DND-41 (cell line): Measurements from ENCODE around the gene PADI3.
"Not testable (repeated sequence)": the region's sequence is repeated elsewhere in the genome, so short reads cannot be mapped to it uniquely, and the experiment has no call there.

Experiments used
- ATAC-seq: fragments of 200-7000 bp; cut with Tn5 transposase; 3 replicates; pipeline ENCODE4 v1.9.1; 2021; ENCODE audit warnings: low read depth; ENCODE audit not compliant: insufficient read depth
- DNase-seq: peaks from one replicate; pipeline ENCODE4 v3.0.0-alpha.2; 2020
- H2AFZ ChIP-seq: 2 replicates; pipeline ENCODE4 v1.6.0; 2012; ENCODE audit warnings: low read depth, low read length
- H3K27ac ChIP-seq: 2 replicates; pipeline ENCODE4 v1.5.1; 2012; ENCODE audit warnings: low read length, inconsistent platforms
- H3K27me3 ChIP-seq: fragments of 200-600 bp; sonication (generic); 2 replicates; pipeline ENCODE4 v1.6.0; 2012; ENCODE audit warnings: low read length, mild to moderate bottlenecking, inconsistent platforms; ENCODE audit not compliant: insufficient read depth, poor library complexity
- H3K36me3 ChIP-seq: 2 replicates; pipeline ENCODE4 v1.5.1; 2012; ENCODE audit warnings: low read length, inconsistent platforms; ENCODE audit not compliant: insufficient read depth
- H3K4me1 ChIP-seq: 2 replicates; pipeline ENCODE4 v1.5.1; 2012; ENCODE audit warnings: mild to moderate bottlenecking, low read length; ENCODE audit not compliant: insufficient read depth
- H3K4me2 ChIP-seq: 2 replicates; pipeline ENCODE4 v1.6.0; 2012; ENCODE audit warnings: mild to moderate bottlenecking, moderate library complexity, low read length, inconsistent platforms; ENCODE audit not compliant: insufficient read depth
- H3K4me3 ChIP-seq, 2 experiments: fragments of 200-600 bp in 1 of 2; shearing (Covaris generic) in 1 of 2; 2 replicates each; pipeline ENCODE4 v1.5.1; 2012 to 2016; ENCODE audit warnings: inconsistent platforms in 2 of 2, low read length in 2 of 2, mild to moderate bottlenecking in 2 of 2, low read depth in 1 of 2, moderate library complexity in 1 of 2
- H3K79me2 ChIP-seq: 2 replicates; pipeline ENCODE4 v1.6.0; 2012; ENCODE audit warnings: low read length, inconsistent platforms; ENCODE audit not compliant: insufficient read depth
- H3K9ac ChIP-seq: 2 replicates; pipeline ENCODE4 v1.6.0; 2012; ENCODE audit warnings: low read depth, mild to moderate bottlenecking, inconsistent platforms, low read length, moderate library complexity
- H3K9me3 ChIP-seq: 2 replicates; pipeline ENCODE4 v1.5.1; 2012; ENCODE audit warnings: low read length, moderate library complexity, mild to moderate bottlenecking, inconsistent platforms; ENCODE audit not compliant: insufficient read depth, severe bottlenecking
- H4K20me1 ChIP-seq: 2 replicates; pipeline ENCODE4 v1.6.0; 2012; ENCODE audit warnings: low read length; ENCODE audit not compliant: insufficient read depth
- EZH2 ChIP-seq: IDR thresholded peaks from 3 replicates; pipeline ENCODE4 v1.6.1; 2012; ENCODE audit warnings: borderline replicate concordance, low read depth, mild to moderate bottlenecking, moderate library complexity, low read length, inconsistent platforms; ENCODE audit not compliant: severe bottlenecking
- TF ChIP-seq, protein P1 (sequence below): IDR thresholded peaks from 2 replicates; pipeline ENCODE4 v1.5.1; 2012; ENCODE audit warnings: borderline replicate concordance, low read length, moderate library complexity, mild to moderate bottlenecking; ENCODE audit not compliant: poor library complexity, severe bottlenecking; ENCODE audit errors: extremely low read depth

Gene PADI3

DNA sequence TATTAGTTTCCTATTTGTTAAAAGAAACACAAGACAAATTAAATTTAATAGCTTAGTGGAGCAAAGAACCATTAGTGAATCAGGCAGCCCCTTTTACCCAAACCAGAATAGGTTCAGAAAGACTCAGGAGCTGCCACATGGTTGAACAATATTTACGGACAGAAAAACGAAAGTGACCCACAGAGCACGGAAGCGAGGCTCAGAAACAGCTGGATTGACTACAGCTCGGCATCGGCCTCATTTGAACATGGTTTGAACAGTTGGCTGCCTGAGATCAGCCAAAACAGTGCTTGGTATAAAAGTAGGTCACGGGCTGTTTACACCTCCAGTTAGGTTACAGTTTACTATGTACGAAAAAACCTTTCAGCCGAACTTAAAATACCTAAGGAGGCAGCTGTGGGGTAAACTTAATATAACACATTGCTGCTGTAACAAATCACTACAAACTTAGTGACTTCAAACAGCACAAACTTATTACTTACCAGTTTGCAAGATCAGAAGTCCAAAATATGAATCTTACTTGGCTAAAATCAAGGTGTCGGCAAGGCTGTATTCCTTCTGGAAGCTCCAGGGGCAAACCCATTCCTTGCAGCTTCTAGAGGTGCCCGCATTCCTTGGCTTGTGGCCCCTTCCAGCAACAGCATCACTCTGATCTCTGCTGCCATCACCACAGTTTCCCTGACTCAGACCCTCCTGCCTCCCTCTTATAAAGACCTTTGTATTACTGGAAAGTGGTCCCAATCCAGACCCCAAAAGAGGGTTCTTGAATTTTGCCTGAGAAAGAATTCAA, 70.9 kb downstream of the PADI3 start:
- DNase-seq = no peak
- H3K36me3 ChIP-seq = no peaks in the 10 kb centered on the region
- no peaks in the 10 kb centered on the region for H4K20me1 ChIP-seq
- no peak for ATAC-seq
- H3K27ac ChIP-seq = no peak overlapping the region
- no peaks in the 10 kb centered on the region for H3K4me1 ChIP-seq
- no peak overlapping the region for H3K9ac ChIP-seq
- H3K27me3 ChIP-seq = no peaks in the 10 kb centered on the region
- no peak overlapping the region for H3K4me2 ChIP-seq
- TF ChIP-seq, protein P1, sequence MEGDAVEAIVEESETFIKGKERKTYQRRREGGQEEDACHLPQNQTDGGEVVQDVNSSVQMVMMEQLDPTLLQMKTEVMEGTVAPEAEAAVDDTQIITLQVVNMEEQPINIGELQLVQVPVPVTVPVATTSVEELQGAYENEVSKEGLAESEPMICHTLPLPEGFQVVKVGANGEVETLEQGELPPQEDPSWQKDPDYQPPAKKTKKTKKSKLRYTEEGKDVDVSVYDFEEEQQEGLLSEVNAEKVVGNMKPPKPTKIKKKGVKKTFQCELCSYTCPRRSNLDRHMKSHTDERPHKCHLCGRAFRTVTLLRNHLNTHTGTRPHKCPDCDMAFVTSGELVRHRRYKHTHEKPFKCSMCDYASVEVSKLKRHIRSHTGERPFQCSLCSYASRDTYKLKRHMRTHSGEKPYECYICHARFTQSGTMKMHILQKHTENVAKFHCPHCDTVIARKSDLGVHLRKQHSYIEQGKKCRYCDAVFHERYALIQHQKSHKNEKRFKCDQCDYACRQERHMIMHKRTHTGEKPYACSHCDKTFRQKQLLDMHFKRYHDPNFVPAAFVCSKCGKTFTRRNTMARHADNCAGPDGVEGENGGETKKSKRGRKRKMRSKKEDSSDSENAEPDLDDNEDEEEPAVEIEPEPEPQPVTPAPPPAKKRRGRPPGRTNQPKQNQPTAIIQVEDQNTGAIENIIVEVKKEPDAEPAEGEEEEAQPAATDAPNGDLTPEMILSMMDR = no peak
- TF ChIP-seq EZH2 = no peak
- no peaks in the 10 kb centered on the region for H3K79me2 ChIP-seq
- no peak overlapping the region for H2AFZ ChIP-seq
- no peaks in the 10 kb centered on the region for H3K9me3 ChIP-seq
- H3K4me3 ChIP-seq = no peak overlapping the region

DNA sequence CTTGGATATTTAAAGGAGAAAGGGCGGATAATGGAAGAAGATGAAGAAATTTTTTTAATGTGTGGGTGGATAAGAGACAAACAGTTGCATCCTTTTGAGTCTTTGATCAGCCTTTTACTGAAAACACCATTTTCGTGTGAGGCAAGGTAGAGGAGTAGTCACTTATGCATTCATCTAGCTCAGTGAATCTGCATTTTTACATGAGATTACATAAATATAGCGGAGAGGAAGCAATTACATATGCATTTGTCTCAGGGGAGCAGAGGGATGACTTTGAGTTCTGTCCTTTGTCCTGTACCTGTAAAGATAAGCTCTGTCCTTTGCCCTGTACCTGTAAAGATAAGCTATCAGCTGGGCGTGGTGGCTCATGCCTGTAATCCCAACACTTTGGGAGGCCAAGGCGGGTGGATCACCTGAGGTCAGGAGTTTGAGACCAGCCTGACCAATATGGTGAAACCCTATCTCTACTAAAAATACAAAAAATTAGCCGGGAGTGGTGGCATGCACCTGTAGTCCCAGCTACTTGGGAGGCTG, 73.0 kb downstream of the PADI3 start:
- ATAC-seq, H3K9ac ChIP-seq, H3K4me1 ChIP-seq, H3K36me3 ChIP-seq, DNase-seq, H3K9me3 ChIP-seq, H3K79me2 ChIP-seq, H3K27me3 ChIP-seq, H3K4me3 ChIP-seq, H2AFZ ChIP-seq, H3K4me2 ChIP-seq, H4K20me1 ChIP-seq, H3K27ac ChIP-seq: not testable (repeated sequence)

DNA sequence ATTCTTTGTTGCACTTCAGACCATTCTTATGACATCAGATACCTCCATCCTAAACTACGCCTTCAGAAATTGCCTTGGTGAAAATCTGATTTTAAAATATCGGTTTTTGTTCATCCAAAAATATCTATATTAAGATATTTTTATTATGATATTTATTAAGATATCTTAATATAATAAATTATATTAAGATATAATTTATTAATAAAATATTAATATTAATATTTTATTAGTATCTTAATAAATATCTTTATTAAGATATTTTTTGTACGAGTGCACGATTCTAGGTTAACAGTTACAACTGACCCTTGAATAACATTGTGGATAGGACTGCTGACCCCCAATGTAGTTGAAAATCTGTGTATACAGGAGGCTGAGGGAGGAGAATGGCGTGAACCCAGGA, 80.0 kb downstream of the PADI3 start:
- TF ChIP-seq, protein P1 = no peak
- TF ChIP-seq EZH2 = no peak
- Histone ChIP-seq H4K20me1 (no peaks in the 10 kb centered on the region), H3K27me3 (no peaks in the 10 kb centered on the region), H3K27ac (no peak overlapping the region), H3K36me3 (no peaks in the 10 kb centered on the region), H3K4me3 (no peak overlapping the region), H3K9ac (no peak overlapping the region), H3K9me3 (no peaks in the 10 kb centered on the region), H2AFZ (no peak overlapping the region), H3K4me1 (no peaks in the 10 kb centered on the region), H3K79me2 (no peaks in the 10 kb centered on the region), H3K4me2 (no peak overlapping the region)
- DNase-seq (no peak), ATAC-seq (no peak)

DNA sequence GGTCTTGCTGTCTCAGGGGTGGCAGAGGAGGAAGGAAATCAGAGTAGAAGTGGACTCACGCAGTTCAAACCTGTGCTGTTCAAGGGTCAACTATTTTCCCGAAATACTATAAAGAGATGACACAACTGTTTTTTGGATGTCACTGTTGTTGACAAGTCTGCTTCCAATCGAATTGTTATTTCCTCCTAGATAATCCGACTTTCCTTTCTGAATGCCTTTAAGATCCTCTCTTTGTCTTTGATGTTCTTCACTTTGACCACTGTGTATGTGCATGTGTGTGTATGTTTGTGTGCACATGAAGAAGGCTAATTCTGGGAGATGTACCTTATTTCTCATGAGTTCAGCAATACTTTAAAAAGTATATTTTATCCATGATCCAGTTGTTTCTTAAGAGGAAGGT, 80.7 kb downstream of the PADI3 start:
- ATAC-seq (no peak), DNase-seq (no peak)
- no peaks in the 10 kb centered on the region for H3K36me3 ChIP-seq

More for the DNA sequence above, 80.7 kb downstream of the PADI3 start:
- H3K4me1 ChIP-seq = no peaks in the 10 kb centered on the region
- no peak overlapping the region for H3K9ac ChIP-seq
- H3K4me3 ChIP-seq = no peak overlapping the region
- H3K79me2 ChIP-seq = no peaks in the 10 kb centered on the region
- no peaks in the 10 kb centered on the region for H3K9me3 ChIP-seq
- H3K4me2 ChIP-seq = no peak overlapping the region
- H2AFZ ChIP-seq = no peak overlapping the region
- H4K20me1 ChIP-seq = no peaks in the 10 kb centered on the region
- no peak for TF ChIP-seq EZH2
- TF ChIP-seq, protein P1 = no peak
- no peaks in the 10 kb centered on the region for H3K27me3 ChIP-seq
- H3K27ac ChIP-seq = no peak overlapping the region
